SK-N-SH (cell line): ENCODE results near the gene STPG1. TPM values are rescaled to one million over a fixed set of nuclear protein-coding genes. Genes with fewer than 3 reads are reported as not detected.
A peak's percentile ranks its signal among the peaks of the same experiment; 100 is the strongest.

Source experiments
- CTCF ChIA-PET: fragments of 300-600, 350-600 bp; formaldehyde crosslinking; extraction: SDS; loops from one replicate; lab custom pipeline; 2021; lab: Yijun Ruan, JAX
- POLR2A ChIA-PET: fragments of 350-600 bp; sonication (Branson Sonifier 250); formaldehyde crosslinking; extraction: SDS; loops from one replicate; lab custom pipeline; 2020; ENCODE audit warnings: antibody characterized with exemption, inconsistent platforms; lab: Yijun Ruan, JAX
- DNase-seq: peaks from one replicate; pipeline ENCODE4 v3.0.0; 2012
- H2AFZ ChIP-seq: fragments of 200-600 bp; sonication (generic); 2 replicates; pipeline ENCODE4 v1.8.1; 2016; ENCODE audit warnings: antibody characterized with exemption, mild to moderate bottlenecking, low read depth
- H3F3A ChIP-seq: fragments of 200-600 bp; sonication (generic); replicated peaks from 2 replicates; pipeline ENCODE3; 2016; ENCODE audit warnings: antibody characterized with exemption, mild to moderate bottlenecking; ENCODE audit not compliant: insufficient read depth
- H3K27ac ChIP-seq, 2 experiments: fragments of 200-500 bp in 1 of 2; fragments of 200-600 bp in 1 of 2; sonication (Bioruptor generic) in 1 of 2; sonication (generic), shearing (Covaris generic) in 1 of 2; 2 replicates each; pipeline versions ENCODE4 v1.5.1 to v1.6.1; 2014 to 2016; ENCODE audit warnings: low read depth in 2 of 2, inconsistent platforms in 1 of 2, low read length in 1 of 2, mild to moderate bottlenecking in 1 of 2, mixed read lengths in 1 of 2
- H3K27me3 ChIP-seq: fragments of 200-600 bp; sonication (generic), shearing (Covaris generic); 2 replicates; pipeline ENCODE4 v1.6.1; 2016; ENCODE audit warnings: mixed run types; ENCODE audit not compliant: insufficient read depth
- H3K36me3 ChIP-seq, 2 experiments: fragments of 200-500 bp in 1 of 2; fragments of 200-600 bp in 1 of 2; sonication (Bioruptor generic) in 1 of 2; sonication (generic) in 1 of 2; replicated peaks in 1 of 2; 2 replicates each; pipeline versions ENCODE3 to v1.5.1; 2014 to 2016; ENCODE audit warnings: low read length in 1 of 2, mild to moderate bottlenecking in 1 of 2; ENCODE audit not compliant: insufficient read depth in 2 of 2, control insufficient read depth in 1 of 2
- H3K4me1 ChIP-seq, 2 experiments: fragments of 200-500 bp in 1 of 2; fragments of 200-600 bp in 1 of 2; sonication (Bioruptor generic) in 1 of 2; sonication (generic), shearing (Covaris generic) in 1 of 2; 2 replicates each; pipeline versions ENCODE4 v1.5.1 to v1.6.1; 2014 to 2016; ENCODE audit warnings: low read depth in 1 of 2, low read length in 1 of 2, mixed run types in 1 of 2; ENCODE audit not compliant: insufficient read depth in 2 of 2, control insufficient read depth in 1 of 2
- H3K4me2 ChIP-seq: fragments of 200-600 bp; sonication (generic), shearing (Covaris generic); 2 replicates; pipeline ENCODE4 v1.6.1; 2017; ENCODE audit warnings: mixed run types
- H3K4me3 ChIP-seq, 2 experiments: fragments of 200-500 bp in 1 of 2; fragments of 200-600 bp in 1 of 2; sonication (Bioruptor generic) in 1 of 2; sonication (generic), shearing (Covaris generic) in 1 of 2; 2 replicates each; pipeline versions ENCODE4 v1.5.1 to v1.8.1; 2014 to 2016; ENCODE audit warnings: low read depth in 2 of 2, inconsistent platforms in 1 of 2, low read length in 1 of 2, mild to moderate bottlenecking in 1 of 2, mixed read lengths in 1 of 2, moderate library complexity in 1 of 2
- H3K79me2 ChIP-seq: fragments of 200-600 bp; sonication (generic); 2 replicates; pipeline ENCODE4 v1.8.1; 2017; ENCODE audit warnings: mild to moderate bottlenecking; ENCODE audit not compliant: insufficient read depth
- H3K9ac ChIP-seq: fragments of 200-600 bp; sonication (generic); 2 replicates; pipeline ENCODE4 v1.6.1; 2017; ENCODE audit warnings: mixed run types
- H3K9me2 ChIP-seq: fragments of 200-600 bp; sonication (generic); 2 replicates; pipeline ENCODE4 v1.6.1; 2017; ENCODE audit warnings: mixed run types
- H3K9me3 ChIP-seq: fragments of 200-600 bp; sonication (generic); 2 replicates; pipeline ENCODE4 v1.6.1; 2017; ENCODE audit warnings: mixed run types, mild to moderate bottlenecking, moderate library complexity
- H4K20me1 ChIP-seq: fragments of 200-600 bp; sonication (generic); 2 replicates; pipeline ENCODE4 v1.6.1; 2017; ENCODE audit warnings: mild to moderate bottlenecking, mixed run types; ENCODE audit not compliant: insufficient read depth
- CHD2 ChIP-seq: fragments of 150-350 bp; IDR thresholded peaks from 2 replicates; pipeline ENCODE4 v1.6.1; 2018; ENCODE audit warnings: low read length; ENCODE audit not compliant: partially characterized antibody
- ELF1 ChIP-seq: IDR thresholded peaks from 2 replicates; pipeline ENCODE4 v1.4.0; 2012
- EP300 ChIP-seq, 2 experiments: IDR thresholded peaks; 2 replicates each; pipeline versions ENCODE4 v1.4.0 to v1.6.1; 2012; ENCODE audit warnings: borderline replicate concordance in 1 of 2, low read depth in 1 of 2, low read length in 1 of 2
- FOXJ3 ChIP-seq: sonication (generic); formaldehyde crosslinking; IDR thresholded peaks from 2 replicates; pipeline ENCODE4 v1.5.1; 2020; ENCODE audit warnings: mild to moderate bottlenecking, missing genetic modification reagents
- FOXM1 ChIP-seq: IDR thresholded peaks from 2 replicates; pipeline ENCODE4 v1.4.0; 2012; ENCODE audit warnings: low read depth, mild to moderate bottlenecking
- GATA2 ChIP-seq: sonication (generic); formaldehyde crosslinking; IDR thresholded peaks from 2 replicates; pipeline ENCODE4 v1.5.0; 2020; ENCODE audit warnings: mild to moderate bottlenecking, missing genetic modification reagents
- NFIC ChIP-seq: IDR thresholded peaks from 2 replicates; pipeline ENCODE4 v1.4.0; 2012; ENCODE audit warnings: borderline replicate concordance
- NRF1 ChIP-seq: IDR thresholded peaks from 2 replicates; pipeline ENCODE4 v1.6.1; 2012; ENCODE audit warnings: low read depth, mild to moderate bottlenecking, low read length
- PBX3 ChIP-seq: IDR thresholded peaks from 2 replicates; pipeline ENCODE4; 2012
- POLR2AphosphoS5 ChIP-seq: IDR thresholded peaks from 2 replicates; pipeline ENCODE4 v1.6.1; 2012; ENCODE audit warnings: low read depth, low read length
- RAD21 ChIP-seq: IDR thresholded peaks from 2 replicates; pipeline ENCODE4 v1.6.1; 2012; ENCODE audit warnings: mild to moderate bottlenecking, low read length
- RCOR1 ChIP-seq: fragments of 150-350 bp; IDR thresholded peaks from 2 replicates; pipeline ENCODE4 v1.6.1; 2017; ENCODE audit warnings: antibody characterized with exemption, low read length
- SIN3A ChIP-seq: IDR thresholded peaks from 2 replicates; pipeline ENCODE4 v1.6.1; 2012; ENCODE audit warnings: low read depth, mild to moderate bottlenecking, low read length, moderate library complexity, borderline replicate concordance
- SMC3 ChIP-seq: IDR thresholded peaks from 2 replicates; pipeline ENCODE4 v1.6.1; 2012; ENCODE audit warnings: low read depth, low read length, improper control_type of control experiment
- TCF12 ChIP-seq: IDR thresholded peaks from 2 replicates; pipeline ENCODE4 v1.4.0; 2012
- TEAD4 ChIP-seq: IDR thresholded peaks from 2 replicates; pipeline ENCODE4 v1.4.0; 2012; ENCODE audit warnings: mild to moderate bottlenecking, borderline replicate concordance; ENCODE audit not compliant: insufficient read depth
- USF2 ChIP-seq: fragments of 150-350 bp; IDR thresholded peaks from 2 replicates; pipeline ENCODE4 v1.6.1; 2017; ENCODE audit warnings: antibody characterized with exemption, low read length, low read depth, borderline replicate concordance
- YY1 ChIP-seq: IDR thresholded peaks from 2 replicates; pipeline ENCODE4 v1.4.0; 2012; ENCODE audit warnings: low read depth, mild to moderate bottlenecking
- WGBS: methylation state at CpG from one replicate; pipeline ENCODE4 v1.1.6; 2017; ENCODE audit warnings: low lambda C conversion rate; 5-methylcytosine and 5-hydroxymethylcytosine counted together
- polyA plus RNA-seq, 3 experiments: library from polyadenylated mRNA; depleted of rRNA; stranded (reverse); fragments of >200 nt; gene quantifications; 2 replicates each; pipeline ENCODE4 v1.2.3, GENCODE V29; 2012
- TF ChIP-seq, protein P1 (sequence below): fragments of 200-600 bp; sonication (generic); IDR thresholded peaks from 2 replicates; pipeline ENCODE4 v1.6.1; 2017; ENCODE audit warnings: antibody characterized with exemption, mild to moderate bottlenecking, moderate library complexity
- TF ChIP-seq, protein P2 (sequence below): IDR thresholded peaks from 2 replicates; pipeline ENCODE4 v1.4.0; 2012; ENCODE audit warnings: low read depth, borderline replicate concordance
- TF ChIP-seq, protein P3 (sequence below): IDR thresholded peaks from 2 replicates; pipeline ENCODE4 v1.4.0; 2012; ENCODE audit warnings: low read depth
- TF ChIP-seq, protein P4 (sequence below): IDR thresholded peaks from 2 replicates; pipeline ENCODE4 v1.6.1; 2012; ENCODE audit warnings: mild to moderate bottlenecking, low read depth, low read length, moderate library complexity

STPG1 gene
- 8.6 and 8.7 TPM in 2 replicates for polyA plus RNA-seq (2012; rRNA removed)
- 6.7 and 8.0 TPM in 2 replicates for polyA plus RNA-seq (2012; cell fraction: cytosol; rRNA removed)
- 8.3 and 8.9 TPM in 2 replicates for polyA plus RNA-seq (2012; cell fraction: nucleus; rRNA removed)

DNA sequence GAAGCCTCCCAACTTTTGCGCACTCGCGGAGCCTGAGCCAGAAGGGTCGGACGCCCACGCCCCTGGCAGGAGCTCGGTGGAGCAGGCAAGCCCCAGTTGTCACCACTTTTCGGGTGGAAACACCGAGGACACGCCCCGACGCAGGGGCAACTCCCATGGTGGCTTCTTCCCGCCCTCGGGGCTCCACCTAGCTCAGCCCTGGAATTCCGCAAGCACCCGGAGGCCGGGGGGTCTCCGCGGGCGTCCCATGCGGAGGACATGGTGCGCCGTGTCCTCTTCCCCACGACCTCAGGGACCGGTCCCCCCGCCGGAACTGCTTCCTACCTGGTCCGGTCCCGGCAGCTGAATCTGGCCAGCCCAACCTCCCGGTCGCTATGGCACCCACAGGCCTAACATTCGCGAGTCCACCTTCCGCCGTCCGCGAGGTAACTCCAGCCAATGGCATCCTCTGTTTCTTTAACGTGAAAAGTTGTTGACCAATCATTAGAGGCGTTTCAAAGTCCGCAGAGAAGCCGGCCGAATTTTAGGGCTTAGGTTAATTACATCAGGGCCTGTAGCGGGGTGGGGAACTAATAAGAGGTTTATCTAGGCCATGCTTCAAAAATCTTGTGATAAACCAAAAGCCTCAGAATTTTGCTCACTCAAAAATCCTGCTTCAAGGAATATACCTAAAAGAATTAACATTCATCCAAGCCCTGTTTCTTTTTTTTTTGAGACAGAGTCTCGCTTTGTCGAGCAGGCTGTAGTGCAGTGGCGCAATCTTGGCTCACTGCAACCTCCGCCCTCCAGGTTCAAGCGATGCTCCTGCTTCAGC lies at the start of gene STPG1:
STPG1 (minus strand) TSS at position 433 of the 814 bp plus-strand sequence. CDS start 12,394 bp downstream, outside the sequence.
- ChIA-PET CTCF (interaction anchor here (0.6 to 5.6 kb wide), 11 partner anchors 9 to 422 kb away, joined by 3 to 39 read pairs (median 7); no protein-coding TSS in a partner anchor), POLR2A (interaction anchor here (0.6 kb wide), 1 partner anchor 214 kb away, joined by 4 read pairs; no protein-coding TSS in a partner anchor)
- peaks cover 17 to 30% of the 10 kb centered on the region in 2 experiments for H3K4me1 ChIP-seq
- TF ChIP-seq EP300 (IDR thresholded peaks at IDR 0.05; ENCODE audit: borderline replicate concordance in 1 of 2, low read depth in 1 of 2, low read length in 1 of 2) (no peak), TEAD4 (no peak), FOXM1 (no peak), POLR2AphosphoS5 (peak; percentile 19; the same call in 1 of the 2 replicates), PBX3 (no peak), GATA2 (no peak), ELF1 (0 out of 2 replicates have a peak, but pooled peaks have one; percentile 9), RCOR1 (no peak), NRF1 (no peak), NFIC (no peak), FOXJ3 (CRISPR knock-in tag) (no peak), SIN3A (peak; percentile 45; the same call in 1 of the 2 replicates), YY1 (0 out of 2 replicates have a peak, but pooled peaks have one; percentile 35), CHD2 (peak; percentile 88), USF2 (no peak), SMC3 (no peak), TCF12 (no peak), RAD21 (no peak)
- TF ChIP-seq, protein P1, sequence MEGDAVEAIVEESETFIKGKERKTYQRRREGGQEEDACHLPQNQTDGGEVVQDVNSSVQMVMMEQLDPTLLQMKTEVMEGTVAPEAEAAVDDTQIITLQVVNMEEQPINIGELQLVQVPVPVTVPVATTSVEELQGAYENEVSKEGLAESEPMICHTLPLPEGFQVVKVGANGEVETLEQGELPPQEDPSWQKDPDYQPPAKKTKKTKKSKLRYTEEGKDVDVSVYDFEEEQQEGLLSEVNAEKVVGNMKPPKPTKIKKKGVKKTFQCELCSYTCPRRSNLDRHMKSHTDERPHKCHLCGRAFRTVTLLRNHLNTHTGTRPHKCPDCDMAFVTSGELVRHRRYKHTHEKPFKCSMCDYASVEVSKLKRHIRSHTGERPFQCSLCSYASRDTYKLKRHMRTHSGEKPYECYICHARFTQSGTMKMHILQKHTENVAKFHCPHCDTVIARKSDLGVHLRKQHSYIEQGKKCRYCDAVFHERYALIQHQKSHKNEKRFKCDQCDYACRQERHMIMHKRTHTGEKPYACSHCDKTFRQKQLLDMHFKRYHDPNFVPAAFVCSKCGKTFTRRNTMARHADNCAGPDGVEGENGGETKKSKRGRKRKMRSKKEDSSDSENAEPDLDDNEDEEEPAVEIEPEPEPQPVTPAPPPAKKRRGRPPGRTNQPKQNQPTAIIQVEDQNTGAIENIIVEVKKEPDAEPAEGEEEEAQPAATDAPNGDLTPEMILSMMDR, result no peak
- TF ChIP-seq, protein P2, sequence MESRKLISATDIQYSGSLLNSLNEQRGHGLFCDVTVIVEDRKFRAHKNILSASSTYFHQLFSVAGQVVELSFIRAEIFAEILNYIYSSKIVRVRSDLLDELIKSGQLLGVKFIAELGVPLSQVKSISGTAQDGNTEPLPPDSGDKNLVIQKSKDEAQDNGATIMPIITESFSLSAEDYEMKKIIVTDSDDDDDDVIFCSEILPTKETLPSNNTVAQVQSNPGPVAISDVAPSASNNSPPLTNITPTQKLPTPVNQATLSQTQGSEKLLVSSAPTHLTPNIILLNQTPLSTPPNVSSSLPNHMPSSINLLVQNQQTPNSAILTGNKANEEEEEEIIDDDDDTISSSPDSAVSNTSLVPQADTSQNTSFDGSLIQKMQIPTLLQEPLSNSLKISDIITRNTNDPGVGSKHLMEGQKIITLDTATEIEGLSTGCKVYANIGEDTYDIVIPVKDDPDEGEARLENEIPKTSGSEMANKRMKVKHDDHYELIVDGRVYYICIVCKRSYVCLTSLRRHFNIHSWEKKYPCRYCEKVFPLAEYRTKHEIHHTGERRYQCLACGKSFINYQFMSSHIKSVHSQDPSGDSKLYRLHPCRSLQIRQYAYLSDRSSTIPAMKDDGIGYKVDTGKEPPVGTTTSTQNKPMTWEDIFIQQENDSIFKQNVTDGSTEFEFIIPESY, result no peak
- TF ChIP-seq, protein P3, sequence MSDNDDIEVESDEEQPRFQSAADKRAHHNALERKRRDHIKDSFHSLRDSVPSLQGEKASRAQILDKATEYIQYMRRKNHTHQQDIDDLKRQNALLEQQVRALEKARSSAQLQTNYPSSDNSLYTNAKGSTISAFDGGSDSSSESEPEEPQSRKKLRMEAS, result no peak; the same call in 1 of the 2 replicates
- TF ChIP-seq, protein P4, sequence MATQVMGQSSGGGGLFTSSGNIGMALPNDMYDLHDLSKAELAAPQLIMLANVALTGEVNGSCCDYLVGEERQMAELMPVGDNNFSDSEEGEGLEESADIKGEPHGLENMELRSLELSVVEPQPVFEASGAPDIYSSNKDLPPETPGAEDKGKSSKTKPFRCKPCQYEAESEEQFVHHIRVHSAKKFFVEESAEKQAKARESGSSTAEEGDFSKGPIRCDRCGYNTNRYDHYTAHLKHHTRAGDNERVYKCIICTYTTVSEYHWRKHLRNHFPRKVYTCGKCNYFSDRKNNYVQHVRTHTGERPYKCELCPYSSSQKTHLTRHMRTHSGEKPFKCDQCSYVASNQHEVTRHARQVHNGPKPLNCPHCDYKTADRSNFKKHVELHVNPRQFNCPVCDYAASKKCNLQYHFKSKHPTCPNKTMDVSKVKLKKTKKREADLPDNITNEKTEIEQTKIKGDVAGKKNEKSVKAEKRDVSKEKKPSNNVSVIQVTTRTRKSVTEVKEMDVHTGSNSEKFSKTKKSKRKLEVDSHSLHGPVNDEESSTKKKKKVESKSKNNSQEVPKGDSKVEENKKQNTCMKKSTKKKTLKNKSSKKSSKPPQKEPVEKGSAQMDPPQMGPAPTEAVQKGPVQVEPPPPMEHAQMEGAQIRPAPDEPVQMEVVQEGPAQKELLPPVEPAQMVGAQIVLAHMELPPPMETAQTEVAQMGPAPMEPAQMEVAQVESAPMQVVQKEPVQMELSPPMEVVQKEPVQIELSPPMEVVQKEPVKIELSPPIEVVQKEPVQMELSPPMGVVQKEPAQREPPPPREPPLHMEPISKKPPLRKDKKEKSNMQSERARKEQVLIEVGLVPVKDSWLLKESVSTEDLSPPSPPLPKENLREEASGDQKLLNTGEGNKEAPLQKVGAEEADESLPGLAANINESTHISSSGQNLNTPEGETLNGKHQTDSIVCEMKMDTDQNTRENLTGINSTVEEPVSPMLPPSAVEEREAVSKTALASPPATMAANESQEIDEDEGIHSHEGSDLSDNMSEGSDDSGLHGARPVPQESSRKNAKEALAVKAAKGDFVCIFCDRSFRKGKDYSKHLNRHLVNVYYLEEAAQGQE, result no peak

More for the DNA sequence above, at the start of gene STPG1:
- DNase-seq, result peak; percentile 94
- peak within 1 kb of the TSS; percentile 43 to 54; a peak in 3 of 4 replicates for H3K27ac ChIP-seq
- H4K20me1 ChIP-seq, result no peaks in the 10 kb centered on the region
- H2AFZ ChIP-seq, result peak within 1 kb of the TSS; percentile 92
- no peaks in the 10 kb centered on the region for H3K9me2 ChIP-seq
- H3K4me2 ChIP-seq, result peak within 1 kb of the TSS; percentile 93
- 17% methylated on average over 20 of the region's 48 CpGs for WGBS
- H3K9me3 ChIP-seq, result no peaks in the 10 kb centered on the region
- peak within 1 kb of the TSS; percentile 87 for H3K9ac ChIP-seq
- H3K36me3 ChIP-seq, result peaks cover 0 to 2% of the 10 kb centered on the region in 2 experiments
- H3K79me2 ChIP-seq, result peaks cover 45% of the 10 kb centered on the region; the same call in 1 of the 2 replicates
- no peaks in the 10 kb centered on the region for H3K27me3 ChIP-seq
- H3K4me3 ChIP-seq, result peak within 1 kb of the TSS; percentile 79 to 88
- H3F3A ChIP-seq, result peaks cover 31% of the 10 kb centered on the region
